Activated CD8-positive, alpha-beta memory T cell treated with anti-CD3 and anti-CD28 coated beads for 48 hours (primary cell): Measurements from ENCODE around the gene MAK.
A peak's percentile ranks its signal among the peaks of the same experiment; 100 is the strongest.
"Not testable (repeated sequence)": the region's sequence is repeated elsewhere in the genome, so short reads cannot be mapped to it uniquely, and the experiment has no call there.

ENCODE experiments used
- DNase-seq, 3 experiments: peaks; one replicate each; pipeline ENCODE4 v3.0.0-alpha.2; 2020; ENCODE audit warnings: low read depth in 2 of 3, low spot score in 2 of 3

The MAK gene

GRCh38 chr6:10725716-10726115, 112.6 kb downstream of the MAK start:
- no peak for DNase-seq

GRCh38 chr6:10725044-10725443, 113.3 kb downstream of the MAK start:
- DNase-seq = no peak

- no peak for DNase-seq
Measured at GRCh38 chr6:10723567-10723881, 114.8 kb downstream of the MAK start.

DNA sequence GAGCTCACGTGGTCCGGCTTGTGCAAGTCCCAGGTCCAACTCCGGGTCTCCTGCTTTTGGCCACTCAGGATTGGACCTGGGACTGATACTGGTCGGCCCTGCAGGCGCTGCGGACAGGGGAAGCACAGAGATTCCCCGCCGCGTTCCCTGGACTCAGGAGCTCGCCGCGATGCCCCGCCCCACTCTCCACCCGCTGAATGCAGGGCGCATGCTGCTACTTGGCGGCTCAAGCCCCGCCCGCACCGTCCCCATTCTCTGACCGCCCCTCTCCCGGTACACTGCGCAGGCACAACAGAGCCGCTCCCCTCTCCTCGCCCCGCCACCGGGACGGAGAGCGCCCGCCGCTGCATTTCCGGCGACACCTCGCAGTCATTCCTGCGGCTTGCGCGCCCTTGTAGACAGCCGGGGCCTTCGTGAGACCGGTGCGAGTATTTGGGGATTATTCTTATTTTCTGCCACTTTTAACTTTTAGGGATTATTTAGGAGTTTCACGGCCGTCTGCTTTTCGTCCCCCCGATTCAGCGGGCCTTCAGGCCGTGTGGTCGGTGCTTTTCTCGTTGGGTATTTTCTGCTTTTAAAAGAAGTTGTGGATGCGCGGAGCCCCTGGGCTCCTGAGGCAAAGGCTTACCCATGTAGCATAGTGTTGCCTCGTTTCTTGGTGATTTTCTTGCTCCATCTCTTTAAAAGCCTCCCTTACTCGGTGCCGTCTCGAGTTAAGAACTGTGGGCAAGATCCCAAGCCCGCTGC, 115.3 kb downstream of the MAK start, which contains the start of gene TMEM14C:
Gene TMEM14C, plus strand, starts transcription at position 251 of the 747 bp plus-strand sequence. CDS start 1,544 bp downstream, outside the sequence.
- DNase-seq = peak; percentile 66 to 85 (median 79)

- DNase-seq = no peak
Measured at GRCh38 chr6:10722570-10722819, 115.8 kb downstream of the MAK start.

DNA sequence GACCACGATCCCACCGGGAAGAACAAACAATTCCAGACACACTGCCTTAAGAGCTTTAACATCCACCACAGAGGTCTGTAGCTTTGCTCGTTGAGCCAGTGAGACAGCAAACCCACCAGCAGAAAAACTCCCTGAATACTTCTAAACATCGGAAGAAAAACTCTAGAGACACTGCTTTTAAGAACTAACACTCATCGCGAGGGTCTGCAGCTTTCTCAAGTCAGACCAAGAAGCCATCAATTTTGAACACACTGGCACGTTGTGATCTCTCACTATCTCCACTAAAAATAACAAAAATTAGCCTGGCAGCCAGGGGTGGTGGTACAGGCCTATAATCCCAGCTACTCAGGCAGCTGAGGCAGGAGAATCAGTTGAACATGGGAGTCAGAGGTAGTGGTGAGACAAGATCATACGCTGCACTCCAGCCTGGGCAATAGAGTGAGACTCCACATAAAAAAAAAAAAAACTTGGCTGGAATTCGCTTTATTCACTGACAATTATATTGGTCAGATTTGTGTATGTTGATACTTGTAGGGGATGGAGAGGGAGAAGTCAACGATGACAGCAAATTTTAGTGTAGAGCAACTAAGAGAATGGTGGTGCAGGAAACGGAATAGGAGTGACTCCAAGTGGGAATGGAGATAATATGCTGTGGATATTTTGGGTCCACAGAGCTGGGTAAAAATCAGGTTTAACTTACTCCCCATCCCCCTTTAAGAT, 116.3 kb downstream of the MAK start:
- no peak for DNase-seq

DNA sequence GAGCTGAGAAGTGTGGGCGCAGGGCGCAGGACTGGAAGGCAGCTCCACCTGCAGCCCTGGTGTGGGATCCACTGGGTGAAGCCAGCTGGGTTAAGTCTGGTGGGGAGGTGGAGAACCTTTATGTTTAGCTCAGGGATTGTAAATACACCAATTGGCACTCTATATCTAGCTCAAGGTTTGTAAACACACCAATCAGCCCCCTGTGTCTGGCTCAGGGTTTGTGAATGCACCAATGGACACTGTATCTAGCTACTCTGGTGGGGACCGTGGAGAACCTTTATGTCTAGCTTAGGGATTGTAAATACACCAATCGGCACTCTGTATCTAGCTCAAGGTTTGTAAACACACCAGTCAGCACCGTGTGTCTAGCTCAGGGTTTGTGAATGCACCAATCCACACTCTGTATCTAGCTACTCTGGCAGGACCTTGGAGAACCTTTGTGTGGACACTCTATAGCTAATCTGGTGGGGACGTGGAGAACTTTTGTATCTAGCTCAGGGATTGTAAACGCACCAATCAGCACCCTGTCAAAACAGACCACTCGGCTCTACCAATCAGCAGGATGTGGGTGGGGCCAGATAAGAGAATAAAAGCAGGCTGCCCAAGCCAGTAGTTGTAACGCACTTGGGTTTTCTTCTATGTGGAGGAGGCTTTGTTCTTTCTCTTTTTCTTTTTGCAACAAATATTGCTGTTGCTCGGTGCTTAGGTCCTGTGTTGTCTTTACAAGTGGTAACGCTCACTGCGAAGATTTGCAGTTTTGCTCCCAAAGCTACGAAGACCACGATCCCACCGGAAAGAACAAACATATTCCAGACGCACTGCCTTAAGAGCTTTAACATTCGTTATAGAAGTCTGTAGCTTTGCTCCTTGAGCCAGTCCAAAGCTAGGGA, 117.1 kb downstream of the MAK start:
- not testable (repeated sequence) for DNase-seq

DNA sequence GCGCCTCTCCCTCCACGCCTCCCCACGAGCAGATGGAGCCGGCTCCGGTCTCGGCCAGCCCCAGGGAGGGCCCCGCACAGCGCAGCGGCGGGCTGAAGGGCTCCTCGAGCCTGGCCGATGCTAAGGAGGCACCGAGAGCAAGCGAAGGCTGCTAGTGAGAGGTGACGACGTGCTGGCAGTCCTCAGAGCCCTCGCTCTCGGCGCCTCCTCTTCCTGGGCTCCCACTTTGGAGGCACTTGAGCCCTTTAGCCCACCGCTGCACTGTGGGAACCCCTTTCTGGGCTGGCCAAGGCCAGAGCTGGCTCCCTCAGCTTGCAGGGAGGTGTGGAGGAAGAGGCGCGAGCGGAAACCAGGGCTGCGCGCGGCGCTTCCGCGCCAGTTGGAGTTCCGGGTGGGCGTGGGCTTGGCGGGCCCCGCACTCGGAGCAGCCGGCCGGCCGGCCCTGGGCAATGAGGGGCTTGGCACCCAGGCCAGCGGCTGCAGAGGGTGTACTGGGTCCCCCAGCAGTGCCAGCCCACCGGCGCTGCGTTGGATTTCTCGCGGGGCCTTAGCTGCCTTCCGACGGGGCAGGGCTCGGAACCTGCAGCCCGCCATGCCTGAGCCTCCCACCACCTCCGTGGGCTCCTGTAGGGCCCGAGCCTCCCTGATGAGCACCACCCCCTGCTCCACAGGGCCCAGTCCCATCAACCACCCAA, 117.9 kb downstream of the MAK start:
- peak; percentile 12 to 51 (median 26) for DNase-seq

DNA sequence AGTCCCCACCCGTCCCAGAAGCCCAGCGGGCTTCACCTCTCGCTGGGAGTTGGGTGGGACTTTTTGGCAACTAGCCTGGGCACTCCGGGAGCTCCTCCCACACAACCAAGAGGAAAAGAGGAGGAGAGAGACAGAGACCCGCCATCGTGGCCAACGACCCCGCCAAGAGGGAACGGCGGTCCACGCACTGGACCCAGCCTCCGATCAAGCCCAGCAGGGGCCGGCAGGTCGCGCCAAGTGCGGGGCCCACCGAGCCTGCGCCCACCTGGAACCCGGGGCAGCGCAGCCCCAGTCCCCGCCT, 118.4 kb downstream of the MAK start:
- DNase-seq = no peak

DNA sequence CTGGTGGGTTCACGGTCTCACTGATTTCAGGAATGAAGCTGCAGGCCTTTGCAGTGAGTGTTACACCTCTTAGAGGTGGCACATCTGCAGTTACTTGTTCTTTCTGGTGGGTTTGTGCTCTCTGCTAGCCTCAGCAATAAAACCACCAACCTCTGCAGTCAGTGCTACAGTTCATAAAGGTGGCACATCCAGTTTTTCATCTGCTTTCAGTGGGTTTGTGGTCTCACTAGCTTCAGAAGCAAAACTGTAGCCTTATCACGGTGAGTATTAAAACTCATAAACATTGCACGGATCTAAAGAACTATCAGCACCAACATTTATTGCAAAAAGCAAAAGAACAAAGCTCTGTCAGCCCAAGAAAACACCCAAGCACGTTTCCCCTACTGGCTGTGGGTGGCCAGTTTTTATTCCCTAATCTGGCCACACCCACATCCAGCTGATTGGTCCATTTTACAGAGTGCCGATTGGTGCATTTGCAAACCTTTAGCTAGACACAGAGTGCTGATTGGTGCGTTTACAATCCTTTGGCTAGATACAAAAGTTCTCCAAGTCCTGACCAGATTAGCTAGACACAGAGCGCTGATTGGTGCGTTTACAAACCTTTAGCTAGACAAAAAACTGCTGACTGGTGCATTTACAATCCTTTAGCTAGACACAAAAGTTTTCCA, 118.9 kb downstream of the MAK start:
- DNase-seq = peak in 1 of 3 experiments; percentile 19

- DNase-seq = no peak
Measured at GRCh38 chr6:10713962-10714361, 124.4 kb downstream of the MAK start.
